HCT116 (cell line): Measurements from ENCODE around the gene UCN3. TPM values are rescaled to one million over a fixed set of nuclear protein-coding genes. Genes with fewer than 3 reads are reported as not detected.

ENCODE experiments used
- ATAC-seq: fragments of 200-7000 bp; cut with Tn5 transposase; 2 replicates; pipeline ENCODE4 v1.9.1; 2020; ENCODE audit warnings: mild to moderate bottlenecking, moderate library complexity
- BruUV-seq: library from RNA; stranded (reverse); fragments of 400-500 nt; replicated peaks from 2 replicates; lab custom pipeline; 2021; lab: Mats Ljungman, UMichigan
- CTCF ChIA-PET: fragments of 300-600 bp; sonication (Branson Sonifier 250); formaldehyde crosslinking; loops from one replicate; lab custom pipeline; 2021; ENCODE audit warnings: antibody characterized with exemption; lab: Charles Lee
- POLR2A ChIA-PET: fragments of 300-600, 350-600 bp; sonication (Branson Sonifier 250); formaldehyde crosslinking; loops from one replicate; lab custom pipeline; 2021; ENCODE audit warnings: antibody characterized with exemption; lab: Charles Lee
- RAD21 ChIA-PET, 2 experiments: fragments of 300-600 bp; sonication (Branson Sonifier 250); formaldehyde crosslinking; loops; one replicate each; lab custom pipeline; 2023; ENCODE audit warnings: low total read pairs in 2 of 2; ENCODE audit not compliant: uncharacterized antibody in 2 of 2, unreplicated experiment in 2 of 2, low non-redundant PET in 1 of 2; lab: Charles Lee
- DNase-seq: peaks from one replicate; pipeline ENCODE4 v3.0.0-alpha.2; 2010; ENCODE audit warnings: low read depth, low spot score
- H2AFZ ChIP-seq: fragments of 200-600 bp; shearing (Covaris generic), sonication (generic); 2 replicates; pipeline ENCODE4 v1.6.1; 2017; ENCODE audit warnings: low read depth, mixed run types, mixed read lengths, antibody characterized with exemption, low read length; ENCODE audit not compliant: poor library complexity, severe bottlenecking
- H3K27ac ChIP-seq: 2 replicates; pipeline ENCODE4 v1.5.1; 2012; ENCODE audit warnings: low read depth, low read length
- H3K27me3 ChIP-seq: fragments of 200-600 bp; sonication (generic); 2 replicates; pipeline ENCODE4 v1.6.1; 2016; ENCODE audit warnings: mixed run types, low read length, mixed read lengths; ENCODE audit not compliant: insufficient read depth
- H3K36me3 ChIP-seq, 2 experiments: fragments of 200-500 bp in 1 of 2; fragments of 200-600 bp in 1 of 2; sonication (Bioruptor generic) in 1 of 2; sonication (generic) in 1 of 2; 2 replicates each; pipeline versions ENCODE4 v1.5.1 to v1.6.1; 2014 to 2016; ENCODE audit warnings: low read length in 2 of 2, inconsistent platforms in 1 of 2, mixed read lengths in 1 of 2, mixed run types in 1 of 2; ENCODE audit not compliant: insufficient read depth in 2 of 2, control insufficient read depth in 1 of 2
- H3K4me1 ChIP-seq, 2 experiments: fragments of 200-600 bp in 1 of 2; sonication (generic) in 1 of 2; 2 replicates each; pipeline versions ENCODE4 v1.5.1 to v1.6.1; 2012 to 2017; ENCODE audit warnings: low read length in 2 of 2, inconsistent platforms in 1 of 2, mild to moderate bottlenecking in 1 of 2, mixed read lengths in 1 of 2, mixed run types in 1 of 2, moderate library complexity in 1 of 2; ENCODE audit not compliant: insufficient read depth in 2 of 2, control insufficient read depth in 1 of 2
- H3K4me2 ChIP-seq: fragments of 200-600 bp; sonication (generic); 2 replicates; pipeline ENCODE4 v1.6.1; 2017; ENCODE audit warnings: mixed run types, low read length, mixed read lengths
- H3K4me3 ChIP-seq, 2 experiments: fragments of 200-600 bp in 1 of 2; sonication (generic) in 1 of 2; replicated peaks in 1 of 2; 2 replicates each; pipeline ENCODE4 v1.5.1; 2011 to 2016; ENCODE audit warnings: low read length in 2 of 2, control low read depth in 1 of 2, low read depth in 1 of 2, mild to moderate bottlenecking in 1 of 2, mixed read lengths in 1 of 2, mixed run types in 1 of 2
- H3K79me2 ChIP-seq: fragments of 200-600 bp; sonication (generic); 2 replicates; pipeline ENCODE4 v1.6.1; 2017; ENCODE audit warnings: mild to moderate bottlenecking, mixed run types, low read length, moderate library complexity, mixed read lengths; ENCODE audit not compliant: insufficient read depth
- H3K9ac ChIP-seq: fragments of 200-600 bp; sonication (generic); 2 replicates; pipeline ENCODE4 v1.6.1; 2016; ENCODE audit warnings: low read length, mixed read lengths
- H3K9me2 ChIP-seq: fragments of 200-600 bp; sonication (generic), shearing (Covaris generic); 2 replicates; pipeline ENCODE4 v1.6.1; 2017; ENCODE audit warnings: mixed run types, mild to moderate bottlenecking, moderate library complexity; ENCODE audit not compliant: insufficient read depth
- H3K9me3 ChIP-seq, 2 experiments: fragments of 200-500 bp in 1 of 2; fragments of 200-600 bp in 1 of 2; sonication (Bioruptor generic) in 1 of 2; sonication (generic) in 1 of 2; 2 replicates each; pipeline ENCODE4 v1.6.1; 2014 to 2017; ENCODE audit warnings: low read length in 2 of 2, mixed read lengths in 2 of 2, inconsistent platforms in 1 of 2, low read depth in 1 of 2, mild to moderate bottlenecking in 1 of 2, mixed run types in 1 of 2, moderate library complexity in 1 of 2; ENCODE audit not compliant: control insufficient read depth in 1 of 2, insufficient read depth in 1 of 2
- H4K20me1 ChIP-seq: fragments of 200-600 bp; sonication (generic), shearing (Covaris generic); 2 replicates; pipeline ENCODE4 v1.6.1; 2017; ENCODE audit warnings: mixed run types, mild to moderate bottlenecking, moderate library complexity; ENCODE audit not compliant: insufficient read depth
- ELF1 ChIP-seq: IDR thresholded peaks from 2 replicates; pipeline ENCODE4 v1.6.1; 2012; ENCODE audit warnings: low read depth, borderline replicate concordance
- JUND ChIP-seq: IDR thresholded peaks from 2 replicates; pipeline ENCODE4 v1.6.1; 2012
- RAD21 ChIP-seq: IDR thresholded peaks from 2 replicates; pipeline ENCODE4 v1.6.1; 2012; ENCODE audit warnings: low read depth, mild to moderate bottlenecking
- TCF7L2 ChIP-seq: IDR thresholded peaks from 2 replicates; pipeline ENCODE4 v1.7.0; 2011; ENCODE audit warnings: borderline replicate concordance, inconsistent platforms; ENCODE audit not compliant: insufficient read depth, insufficient read length; ENCODE audit errors: extremely low read depth
- ZFX ChIP-seq: fragments of 450-650 bp; IDR thresholded peaks from 2 replicates; pipeline ENCODE4 v1.6.1; 2017
- intact Hi-C: fragments of 100-400 bp; cut with micrococcal nuclease; formaldehyde crosslinking; loops from 2 replicates; pipeline ENCODE4 v1.10.0; 2022
- total RNA-seq: library from RNA; stranded (reverse); gene quantifications from one replicate; pipeline ENCODE4 v1.2.1, GENCODE V29; 2021; ENCODE audit not compliant: unreplicated experiment
- TF ChIP-seq, protein P1 (sequence below), 3 experiments: fragments of 200-600 bp in 1 of 3; sonication (generic) in 1 of 3; IDR thresholded peaks in 2 of 3; conservative IDR thresholded peaks in 1 of 3; 2 replicates each; pipeline ENCODE4 v1.5.1; 2012 to 2017; ENCODE audit warnings: low read depth in 2 of 3, low read length in 2 of 3, antibody characterized with exemption in 1 of 3, borderline replicate concordance in 1 of 3, control low read depth in 1 of 3, mild to moderate bottlenecking in 1 of 3, mixed read lengths in 1 of 3, mixed run types in 1 of 3, moderate library complexity in 1 of 3; ENCODE audit not compliant: insufficient read depth in 1 of 3

UCN3 gene
- total RNA-seq, 1 experiment from 2014 or later = not detected

DNA sequence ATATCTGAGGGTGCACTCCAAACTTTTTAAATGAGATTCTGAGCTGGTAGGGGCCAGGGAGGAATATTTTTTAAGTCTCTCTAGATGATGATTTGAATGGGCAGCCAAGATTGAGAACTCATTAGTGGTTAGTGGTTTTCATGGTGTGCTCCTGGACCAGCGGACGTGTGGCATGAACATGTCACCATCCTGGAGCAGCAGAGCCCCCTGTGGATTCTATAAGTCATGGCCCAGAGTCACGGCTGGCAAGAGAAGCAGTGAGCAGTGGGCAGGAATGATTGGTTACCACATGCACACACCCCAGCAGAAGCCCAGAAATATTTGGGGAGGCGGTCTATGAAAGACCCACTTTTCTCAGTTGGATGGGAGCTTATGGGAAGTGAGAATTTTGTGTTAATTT lies 21.2 kb upstream of the UCN3 start:
- H3K9me2 ChIP-seq = no peaks in the 10 kb centered on the region
- H4K20me1 ChIP-seq = no peaks in the 10 kb centered on the region; the same call in 1 of the 2 replicates
- ChIA-PET POLR2A (no interaction called here), RAD21 (no interaction called here)
- no peak overlapping the region for H3K9ac ChIP-seq
- ATAC-seq = peak; percentile 69
- H3K9me3 ChIP-seq = no peaks in the 10 kb centered on the region
- H3K79me2 ChIP-seq = no peaks in the 10 kb centered on the region
- BruUV-seq = no TSS peak
- H3K27ac ChIP-seq = no peak overlapping the region
- no peak for DNase-seq
- TF ChIP-seq RAD21 = peak; percentile 14; the same call in 1 of the 2 replicates
- no peak for TF ChIP-seq ZFX
- TF ChIP-seq, protein P1, sequence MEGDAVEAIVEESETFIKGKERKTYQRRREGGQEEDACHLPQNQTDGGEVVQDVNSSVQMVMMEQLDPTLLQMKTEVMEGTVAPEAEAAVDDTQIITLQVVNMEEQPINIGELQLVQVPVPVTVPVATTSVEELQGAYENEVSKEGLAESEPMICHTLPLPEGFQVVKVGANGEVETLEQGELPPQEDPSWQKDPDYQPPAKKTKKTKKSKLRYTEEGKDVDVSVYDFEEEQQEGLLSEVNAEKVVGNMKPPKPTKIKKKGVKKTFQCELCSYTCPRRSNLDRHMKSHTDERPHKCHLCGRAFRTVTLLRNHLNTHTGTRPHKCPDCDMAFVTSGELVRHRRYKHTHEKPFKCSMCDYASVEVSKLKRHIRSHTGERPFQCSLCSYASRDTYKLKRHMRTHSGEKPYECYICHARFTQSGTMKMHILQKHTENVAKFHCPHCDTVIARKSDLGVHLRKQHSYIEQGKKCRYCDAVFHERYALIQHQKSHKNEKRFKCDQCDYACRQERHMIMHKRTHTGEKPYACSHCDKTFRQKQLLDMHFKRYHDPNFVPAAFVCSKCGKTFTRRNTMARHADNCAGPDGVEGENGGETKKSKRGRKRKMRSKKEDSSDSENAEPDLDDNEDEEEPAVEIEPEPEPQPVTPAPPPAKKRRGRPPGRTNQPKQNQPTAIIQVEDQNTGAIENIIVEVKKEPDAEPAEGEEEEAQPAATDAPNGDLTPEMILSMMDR (IDR thresholded peaks at IDR 0.05 in 2 of 3, conservative IDR thresholded peaks at IDR 0.05 in 1 of 3; ENCODE audit: borderline replicate concordance in 1 of 3, insufficient read depth in 1 of 3, low read depth in 2 of 3, low read length in 2 of 3) = peak in 1 of 3 experiments; percentile 14; a peak in 1 of 6 replicates
- TF ChIP-seq TCF7L2 = no peak
- TF ChIP-seq, all 23 proteins: peak for 2
- Histone ChIP-seq H2AFZ (no peak overlapping the region), H3K27me3 (no peaks in the 10 kb centered on the region; the same call in 1 of the 2 replicates), H3K4me1 (no peaks in the 10 kb centered on the region), H3K4me2 (no peak overlapping the region), H3K4me3 (no peak overlapping the region), H3K36me3 (no peaks in the 10 kb centered on the region)
- CTCF ChIA-PET = interaction anchor here (1.2 to 1.8 kb wide), 2 partner anchors 17 to 494 kb away, joined by 3 to 5 read pairs; no protein-coding TSS in a partner anchor
- intact Hi-C loops = no loop called here

DNA sequence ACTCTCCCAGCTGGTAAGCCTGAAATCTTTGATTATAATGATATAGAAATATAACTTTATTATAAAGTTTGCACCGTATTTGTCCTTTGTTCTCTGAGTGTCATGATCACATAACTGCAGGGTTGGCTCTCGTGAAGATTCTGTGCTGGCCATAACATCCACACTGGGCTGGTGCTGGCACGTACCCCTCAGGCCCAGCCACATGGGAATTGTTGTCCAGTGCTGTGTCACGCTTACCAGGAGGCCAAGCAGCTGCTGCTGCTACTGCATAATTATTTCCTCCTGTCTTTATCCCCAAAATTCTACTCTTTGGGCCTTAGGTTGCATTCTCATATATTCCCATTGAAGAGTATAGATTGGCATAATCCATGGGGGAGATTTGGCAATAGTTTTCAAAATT lies 20.8 kb upstream of the UCN3 start:
- no peak for DNase-seq
- Histone ChIP-seq H3K4me3 (no peak overlapping the region), H3K9me2 (no peaks in the 10 kb centered on the region), H4K20me1 (no peaks in the 10 kb centered on the region; the same call in 1 of the 2 replicates), H3K4me1 (no peaks in the 10 kb centered on the region), H3K9me3 (no peaks in the 10 kb centered on the region), H3K79me2 (no peaks in the 10 kb centered on the region), H3K4me2 (no peak overlapping the region), H3K9ac (no peak overlapping the region), H3K27ac (no peak overlapping the region), H3K36me3 (no peaks in the 10 kb centered on the region), H2AFZ (no peak overlapping the region), H3K27me3 (no peaks in the 10 kb centered on the region; the same call in 1 of the 2 replicates)
- ATAC-seq = no peak
- ChIA-PET RAD21 (no interaction called here), POLR2A (no interaction called here), CTCF (interaction anchor here (1.8 kb wide), 1 partner anchor 495 kb away, joined by 5 read pairs; no protein-coding TSS in a partner anchor)
- no peak for TF ChIP-seq JUND
- no peak for TF ChIP-seq ELF1
- no TSS peak for BruUV-seq
- intact Hi-C loops = no loop called here
